ENCODE results near the gene SETD1A.

DNA sequence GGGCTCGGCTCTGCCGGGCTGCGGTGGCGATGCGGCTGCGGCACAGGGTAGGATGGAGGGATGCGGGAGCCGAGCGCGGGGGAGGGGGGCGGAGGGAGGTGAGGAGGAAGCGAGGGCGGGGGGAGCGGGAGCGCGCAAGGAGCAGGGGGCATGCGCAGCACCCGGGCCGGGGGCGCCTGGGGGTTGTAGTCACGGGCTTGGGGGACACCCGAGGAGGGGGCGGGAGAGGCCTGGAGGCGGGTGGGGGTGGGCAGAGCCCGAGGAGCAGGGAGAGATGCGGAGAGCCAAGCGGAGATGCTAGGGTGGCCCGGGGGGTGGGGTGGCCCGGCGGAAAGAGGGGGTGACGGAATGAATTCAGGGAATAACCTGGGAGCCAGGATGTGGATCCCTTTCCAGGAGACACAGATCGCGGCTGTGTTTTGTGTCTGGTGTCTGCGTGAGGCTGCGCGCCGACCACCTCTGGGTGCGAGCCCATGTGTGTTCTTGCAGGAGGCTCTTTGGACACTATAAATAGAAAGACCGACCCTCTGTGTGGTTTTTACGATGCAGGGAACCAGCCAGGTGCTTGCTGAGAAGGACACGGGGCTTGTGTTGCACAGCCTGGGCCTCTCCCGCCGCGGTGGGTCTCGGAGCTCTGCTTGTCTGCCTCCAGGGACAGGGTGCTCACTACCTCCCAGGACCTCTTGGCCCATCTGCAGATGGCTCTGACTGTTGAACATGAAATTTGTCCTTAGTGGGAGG, 53.2 kb downstream of the SETD1A start, which contains the start of gene STX1B:
- TF ChIP-seq KDM1A (IDR thresholded peaks at IDR 0.05; ENCODE audit: low read depth) (no peak), EHMT2 (IDR thresholded peaks at IDR 0.05; ENCODE audit: low read depth) (no peak)
- TF ChIP-seq, protein P1, sequence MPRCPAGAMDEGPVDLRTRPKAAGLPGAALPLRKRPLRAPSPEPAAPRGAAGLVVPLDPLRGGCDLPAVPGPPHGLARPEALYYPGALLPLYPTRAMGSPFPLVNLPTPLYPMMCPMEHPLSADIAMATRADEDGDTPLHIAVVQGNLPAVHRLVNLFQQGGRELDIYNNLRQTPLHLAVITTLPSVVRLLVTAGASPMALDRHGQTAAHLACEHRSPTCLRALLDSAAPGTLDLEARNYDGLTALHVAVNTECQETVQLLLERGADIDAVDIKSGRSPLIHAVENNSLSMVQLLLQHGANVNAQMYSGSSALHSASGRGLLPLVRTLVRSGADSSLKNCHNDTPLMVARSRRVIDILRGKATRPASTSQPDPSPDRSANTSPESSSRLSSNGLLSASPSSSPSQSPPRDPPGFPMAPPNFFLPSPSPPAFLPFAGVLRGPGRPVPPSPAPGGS (IDR thresholded peaks at IDR 0.05), result no peak
- TF ChIP-seq, protein P2, sequence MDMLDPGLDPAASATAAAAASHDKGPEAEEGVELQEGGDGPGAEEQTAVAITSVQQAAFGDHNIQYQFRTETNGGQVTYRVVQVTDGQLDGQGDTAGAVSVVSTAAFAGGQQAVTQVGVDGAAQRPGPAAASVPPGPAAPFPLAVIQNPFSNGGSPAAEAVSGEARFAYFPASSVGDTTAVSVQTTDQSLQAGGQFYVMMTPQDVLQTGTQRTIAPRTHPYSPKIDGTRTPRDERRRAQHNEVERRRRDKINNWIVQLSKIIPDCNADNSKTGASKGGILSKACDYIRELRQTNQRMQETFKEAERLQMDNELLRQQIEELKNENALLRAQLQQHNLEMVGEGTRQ (IDR thresholded peaks at IDR 0.05), result no peak

Measured in A549 (cell line).